CD8-positive, alpha-beta memory T cell (primary cell): ENCODE data around the gene TENM4. TPM values are rescaled to one million over a fixed set of nuclear protein-coding genes. Genes with fewer than 3 reads are reported as not detected.

Experiments
- CTCF ChIA-PET: fragments of 350-600 bp; sonication (Branson Sonifier 250); formaldehyde crosslinking; loops from one replicate; lab custom pipeline; 2021; ENCODE audit warnings: antibody characterized with exemption; lab: Charles Lee
- POLR2A ChIA-PET: fragments of 350-600 bp; sonication (Branson Sonifier 250); formaldehyde crosslinking; loops from one replicate; lab custom pipeline; 2021; ENCODE audit warnings: antibody characterized with exemption; lab: Charles Lee
- DNase-seq, 5 donors: peaks; one replicate each; pipeline versions ENCODE4 v3.0.0 to v3.0.0-alpha.2; 2020 to 2022; ENCODE audit warnings: mixed read lengths in 1 of 5
- H3K27ac ChIP-seq: one replicate; pipeline ENCODE4 v1.7.0; 2013; ENCODE audit warnings: low read depth, mild to moderate bottlenecking, low read length, moderate library complexity
- H3K27me3 ChIP-seq: 2 replicates; pipeline ENCODE4 v1.7.0; 2013; ENCODE audit warnings: low read length, mild to moderate bottlenecking; ENCODE audit not compliant: insufficient read depth, poor library complexity, severe bottlenecking
- H3K36me3 ChIP-seq: 2 replicates; pipeline ENCODE4 v1.7.0; 2013; ENCODE audit warnings: mild to moderate bottlenecking, low read length, moderate library complexity; ENCODE audit not compliant: insufficient read depth
- H3K4me1 ChIP-seq: 2 replicates; pipeline ENCODE4 v1.7.0; 2013; ENCODE audit warnings: mild to moderate bottlenecking, low read length, moderate library complexity; ENCODE audit not compliant: insufficient read depth
- H3K4me3 ChIP-seq: 2 replicates; pipeline ENCODE4 v1.7.0; 2013; ENCODE audit warnings: mild to moderate bottlenecking, low read length
- H3K9me3 ChIP-seq: 2 replicates; pipeline ENCODE4 v1.7.0; 2013; ENCODE audit warnings: mild to moderate bottlenecking, low read length
- H3K27ac Mint-ChIP-seq, 8 donors: one replicate each; pipeline ENCODE4 v1.8.0; 2020 to 2021; ENCODE audit warnings: mixed read lengths in 8 of 8, mild to moderate bottlenecking in 6 of 8, inconsistent platforms in 3 of 8, moderate library complexity in 3 of 8
- H3K27me3 Mint-ChIP-seq, 2 donors: one replicate each; pipeline ENCODE4 v1.8.0; 2020 to 2021; ENCODE audit warnings: mixed read lengths in 2 of 2, mild to moderate bottlenecking in 1 of 2, moderate library complexity in 1 of 2
- H3K36me3 Mint-ChIP-seq, 3 donors: one replicate each; pipeline ENCODE4 v1.8.0; 2020 to 2021; ENCODE audit warnings: mixed read lengths in 3 of 3, inconsistent platforms in 1 of 3, mild to moderate bottlenecking in 1 of 3
- H3K4me1 Mint-ChIP-seq, 3 donors: one replicate each; pipeline ENCODE4 v1.8.0; 2020 to 2021; ENCODE audit warnings: mixed read lengths in 3 of 3, inconsistent platforms in 1 of 3, mild to moderate bottlenecking in 1 of 3
- H3K4me3 Mint-ChIP-seq, 7 donors: one replicate each; pipeline ENCODE4 v1.8.0; 2020 to 2021; ENCODE audit warnings: mixed read lengths in 7 of 7, mild to moderate bottlenecking in 6 of 7, moderate library complexity in 4 of 7, inconsistent platforms in 2 of 7
- H3K9me3 Mint-ChIP-seq, 5 donors: one replicate each; pipeline ENCODE4 v1.8.0; 2020 to 2022; ENCODE audit warnings: mixed read lengths in 5 of 5, mild to moderate bottlenecking in 3 of 5, moderate library complexity in 2 of 5, inconsistent platforms in 1 of 5
- polyA plus RNA-seq: library from polyadenylated mRNA; unstranded; fragments of 300-500 nt; fragmentation: Illumina TruSeq; gene quantifications from one replicate; pipeline ENCODE4 v1.2.3, GENCODE V29; 2021
- total RNA-seq, 2 experiments: library from RNA; stranded (reverse); gene quantifications; one replicate each; pipeline ENCODE4 v1.2.3, GENCODE V29; 2021

Gene TENM4
- total and polyA plus RNA-seq, 3 experiments from 2014 or later: not detected

DNA sequence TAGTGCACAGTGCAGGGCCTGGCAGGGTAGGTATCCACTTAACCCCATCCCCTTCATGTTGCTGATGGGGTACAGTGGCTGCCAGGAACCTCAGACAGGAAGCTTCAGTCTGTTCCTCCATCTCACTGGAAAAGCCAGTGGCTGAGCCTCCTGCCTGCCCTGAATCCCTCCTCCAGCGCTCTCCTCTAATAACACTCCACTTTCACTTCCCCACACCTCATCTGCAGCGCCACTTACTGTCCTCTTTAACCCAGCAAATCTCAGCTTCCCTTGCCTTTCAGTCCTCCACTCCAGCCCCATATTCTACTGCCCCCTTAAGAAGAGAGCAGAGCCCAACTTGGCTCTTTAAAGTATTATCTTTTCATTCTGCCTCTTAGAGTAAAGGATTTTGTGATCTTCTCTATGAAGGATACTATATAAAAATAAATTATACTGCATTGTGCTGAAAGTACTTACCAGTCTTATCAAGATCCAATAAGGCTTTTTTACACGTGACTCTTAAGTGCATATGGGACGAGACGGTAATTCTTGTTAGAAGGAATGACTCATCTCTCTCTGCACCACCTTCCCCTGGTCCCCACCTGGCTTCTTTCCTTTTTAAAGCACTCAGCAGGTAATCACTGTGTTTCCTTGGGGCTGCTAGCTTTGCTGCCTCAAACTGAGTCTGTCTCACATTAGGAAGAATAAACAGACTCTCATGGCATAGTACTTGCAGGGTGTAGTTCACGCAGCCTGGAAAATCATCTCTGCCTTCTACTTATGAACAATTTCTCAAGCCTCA is 628.1 kb downstream of the TENM4 start:
- Mint-ChIP-seq H3K9me3 (no peaks in the 10 kb centered on the region), H3K27ac (peak overlapping the region in 2 of 8 donors; percentile 26 to 39), H3K4me1 (no peaks in the 10 kb centered on the region), H3K36me3 (no peaks in the 10 kb centered on the region), H3K4me3 (no peak overlapping the region), H3K27me3 (peaks cover 2 to 18% of the 10 kb centered on the region in 2 donors)
- CTCF ChIA-PET: no interaction called here
- no peak for DNase-seq
- no peaks in the 10 kb centered on the region for H3K9me3 ChIP-seq
- H3K27ac ChIP-seq: no peak overlapping the region
- H3K36me3 ChIP-seq: no peaks in the 10 kb centered on the region
- H3K4me1 ChIP-seq: no peaks in the 10 kb centered on the region
- H3K4me3 ChIP-seq: no peak overlapping the region
- no peaks in the 10 kb centered on the region for H3K27me3 ChIP-seq
- POLR2A ChIA-PET: no interaction called here

DNA sequence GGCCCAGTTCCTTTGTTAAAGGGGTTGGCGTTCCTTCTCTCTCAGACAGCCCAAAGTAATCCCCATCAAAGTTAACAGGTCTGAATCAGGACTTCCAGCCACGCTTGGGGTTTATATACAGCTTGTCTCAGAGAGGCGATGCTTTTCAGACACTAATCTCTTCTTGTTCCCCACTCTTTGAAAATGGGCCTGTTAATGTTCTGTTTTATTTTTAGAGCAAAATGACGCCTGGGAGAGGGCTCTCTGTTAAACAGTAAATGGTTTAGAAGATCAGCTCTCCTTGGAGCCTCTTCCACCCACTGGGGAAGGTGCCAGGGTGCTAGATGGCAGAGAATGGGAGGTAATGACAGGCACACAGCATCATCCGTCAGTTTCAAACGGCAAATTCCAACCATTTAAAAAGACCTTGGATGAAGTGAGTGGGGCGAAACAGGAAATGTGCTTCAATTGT is 630.2 kb downstream of the TENM4 start:
- CTCF ChIA-PET: no interaction called here
- DNase-seq: no peak
- Histone ChIP-seq H3K9me3 (no peaks in the 10 kb centered on the region), H3K36me3 (no peaks in the 10 kb centered on the region), H3K27me3 (no peaks in the 10 kb centered on the region), H3K4me1 (no peaks in the 10 kb centered on the region), H3K27ac (no peak overlapping the region), H3K4me3 (no peak overlapping the region)
- Mint-ChIP-seq H3K27me3 (peaks cover 2 to 18% of the 10 kb centered on the region in 2 donors), H3K27ac (no peak overlapping the region), H3K36me3 (no peaks in the 10 kb centered on the region), H3K9me3 (no peaks in the 10 kb centered on the region), H3K4me3 (no peak overlapping the region), H3K4me1 (no peaks in the 10 kb centered on the region)
- POLR2A ChIA-PET: no interaction called here

DNA sequence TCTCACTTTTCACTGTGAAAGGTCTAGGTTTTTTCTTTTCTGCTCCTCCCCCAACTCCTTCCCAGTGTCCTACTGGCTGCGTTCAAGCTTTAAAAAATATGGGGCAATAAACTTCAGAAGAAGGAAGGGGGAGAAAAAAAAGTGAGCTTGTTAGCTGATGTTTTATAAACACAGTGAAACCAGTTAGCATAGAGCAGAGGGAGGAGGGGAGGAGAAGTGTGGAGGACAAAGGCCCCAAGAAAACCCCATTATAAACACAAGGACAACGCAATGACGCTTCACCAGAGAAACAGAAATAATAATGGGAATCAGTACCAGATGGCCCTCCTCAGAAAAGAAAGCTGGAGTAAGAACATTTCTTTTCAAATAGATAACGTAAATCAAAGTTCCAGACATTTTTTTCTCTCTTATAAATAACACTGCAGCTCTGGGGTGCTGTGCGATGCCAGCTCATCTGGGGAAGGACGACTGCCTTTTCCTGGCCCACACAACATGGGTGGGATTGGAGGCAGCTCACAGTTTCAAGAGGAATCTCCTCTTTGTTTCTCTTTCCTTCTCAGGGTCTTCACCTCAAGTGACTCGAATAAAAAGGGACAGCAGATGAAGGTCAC is 630.8 kb downstream of the TENM4 start:
- Histone ChIP-seq H3K9me3 (no peaks in the 10 kb centered on the region), H3K4me3 (no peak overlapping the region), H3K27me3 (no peaks in the 10 kb centered on the region), H3K27ac (no peak overlapping the region), H3K36me3 (no peaks in the 10 kb centered on the region), H3K4me1 (no peaks in the 10 kb centered on the region)
- Mint-ChIP-seq H3K4me3 (no peak overlapping the region), H3K9me3 (no peaks in the 10 kb centered on the region), H3K27me3 (peaks cover 2 to 14% of the 10 kb centered on the region in 2 donors), H3K36me3 (no peaks in the 10 kb centered on the region), H3K27ac (no peak overlapping the region), H3K4me1 (no peaks in the 10 kb centered on the region)
- no peak for DNase-seq
- ChIA-PET CTCF (no interaction called here), POLR2A (no interaction called here)

DNA sequence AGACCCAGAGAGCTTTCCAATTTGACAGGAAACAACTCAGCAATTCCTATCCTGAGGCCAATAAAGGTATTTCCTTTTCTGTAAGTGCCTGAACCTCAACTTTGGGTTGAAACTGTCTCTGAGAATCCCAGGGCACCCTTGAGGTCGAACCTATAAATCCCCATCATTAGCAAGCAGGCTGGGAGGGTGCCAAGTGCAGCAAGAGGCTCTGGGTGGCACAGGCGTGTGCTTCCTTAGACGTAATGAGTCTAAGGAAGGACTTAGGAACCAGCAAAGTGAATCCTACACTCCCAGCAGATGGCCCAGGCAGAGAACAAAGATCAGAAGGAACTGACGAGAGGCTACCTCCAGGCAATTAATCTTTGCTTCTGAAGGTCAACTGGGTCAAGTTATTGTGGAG is 631.9 kb downstream of the TENM4 start:
- no peaks in the 10 kb centered on the region for H3K27me3 ChIP-seq
- H3K4me3 Mint-ChIP-seq: no peak overlapping the region
- DNase-seq: no peak
- H3K36me3 Mint-ChIP-seq: no peaks in the 10 kb centered on the region
- H3K9me3 ChIP-seq: no peaks in the 10 kb centered on the region
- peaks cover 3 to 9% of the 10 kb centered on the region in 2 donors for H3K27me3 Mint-ChIP-seq
- no peak overlapping the region for H3K27ac Mint-ChIP-seq
- no peaks in the 10 kb centered on the region for H3K4me1 Mint-ChIP-seq
- no peaks in the 10 kb centered on the region for H3K36me3 ChIP-seq
- no peak overlapping the region for H3K4me3 ChIP-seq
- no peak overlapping the region for H3K27ac ChIP-seq
- no peaks in the 10 kb centered on the region for H3K9me3 Mint-ChIP-seq
- H3K4me1 ChIP-seq: no peaks in the 10 kb centered on the region
- ChIA-PET POLR2A (no interaction called here), CTCF (no interaction called here)

DNA sequence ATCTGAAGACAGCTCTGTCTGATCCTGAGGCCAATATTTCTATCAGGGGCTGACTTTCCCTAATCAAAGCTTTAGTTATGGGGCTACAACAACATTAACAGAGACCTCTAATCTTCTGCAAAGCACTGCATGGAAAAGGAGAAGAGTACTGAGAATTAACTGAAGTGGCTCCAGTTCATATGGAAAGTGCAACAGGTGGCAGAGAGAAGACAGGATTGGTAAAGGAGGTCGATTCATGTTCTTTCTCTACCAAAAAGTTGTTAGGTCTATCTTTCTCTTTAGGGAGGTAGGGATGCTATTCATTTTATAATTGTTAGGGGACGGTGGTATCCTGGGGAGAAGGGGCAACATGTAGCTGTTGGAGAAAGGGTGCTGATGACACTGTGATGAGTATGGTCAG is 633.5 kb downstream of the TENM4 start:
- H3K4me1 ChIP-seq: no peaks in the 10 kb centered on the region
- Mint-ChIP-seq H3K36me3 (no peaks in the 10 kb centered on the region), H3K9me3 (no peaks in the 10 kb centered on the region), H3K27ac (no peak overlapping the region), H3K4me3 (no peak overlapping the region), H3K4me1 (no peaks in the 10 kb centered on the region), H3K27me3 (peaks cover 1 to 4% of the 10 kb centered on the region in 2 donors)
- ChIA-PET CTCF (no interaction called here), POLR2A (no interaction called here)
- no peaks in the 10 kb centered on the region for H3K36me3 ChIP-seq
- H3K9me3 ChIP-seq: no peaks in the 10 kb centered on the region
- DNase-seq: no peak
- no peak overlapping the region for H3K27ac ChIP-seq
- H3K27me3 ChIP-seq: no peaks in the 10 kb centered on the region
- no peak overlapping the region for H3K4me3 ChIP-seq

DNA sequence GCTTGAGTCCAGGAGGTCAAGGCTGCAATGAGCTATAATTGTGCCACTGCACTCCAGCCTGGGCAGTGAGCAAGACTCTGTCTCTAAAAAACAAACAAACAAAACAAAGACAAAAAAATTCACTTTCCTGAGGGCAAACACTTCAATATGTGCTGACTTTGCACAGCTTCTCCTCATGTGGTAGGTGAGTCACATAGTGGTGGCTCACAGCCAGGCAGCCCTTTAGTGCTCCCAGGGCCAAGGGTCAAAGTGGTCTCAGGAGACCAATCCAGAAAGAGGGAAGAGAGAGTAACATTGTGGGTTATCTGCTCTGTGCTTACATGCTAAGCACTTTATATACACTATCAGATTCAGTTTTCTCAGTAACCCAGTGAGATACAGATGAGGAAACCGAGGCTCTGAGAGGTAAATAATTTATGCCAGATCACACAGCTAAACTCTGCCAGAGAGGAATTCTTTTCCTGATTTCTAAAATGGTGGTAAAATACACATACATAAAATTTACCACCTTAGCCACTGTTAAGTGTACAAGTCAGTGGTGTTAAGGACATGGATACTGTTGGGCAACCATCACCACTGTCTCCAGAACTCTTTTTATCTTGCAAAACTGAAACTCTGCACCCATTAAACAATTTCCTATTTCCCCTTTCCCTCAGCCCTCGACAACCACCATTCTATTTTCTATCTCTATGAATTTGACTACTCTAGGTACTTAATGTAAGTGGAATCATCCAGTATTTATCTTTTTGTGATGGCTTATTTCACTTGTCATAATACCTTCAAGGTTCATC is 634.4 kb downstream of the TENM4 start:
- DNase-seq: no peak
- no peak overlapping the region for H3K27ac ChIP-seq
- POLR2A ChIA-PET: no interaction called here
- H3K4me3 Mint-ChIP-seq: no peak overlapping the region
- H3K27me3 Mint-ChIP-seq: peaks cover 1 to 4% of the 10 kb centered on the region in 2 donors
- H3K36me3 Mint-ChIP-seq: no peaks in the 10 kb centered on the region
- H3K4me1 ChIP-seq: no peaks in the 10 kb centered on the region
- no peak overlapping the region for H3K27ac Mint-ChIP-seq
- no peaks in the 10 kb centered on the region for H3K36me3 ChIP-seq
- no peak overlapping the region for H3K4me3 ChIP-seq
- CTCF ChIA-PET: no interaction called here
- H3K9me3 Mint-ChIP-seq: no peaks in the 10 kb centered on the region
- no peaks in the 10 kb centered on the region for H3K9me3 ChIP-seq
- no peaks in the 10 kb centered on the region for H3K27me3 ChIP-seq
- H3K4me1 Mint-ChIP-seq: no peaks in the 10 kb centered on the region

DNA sequence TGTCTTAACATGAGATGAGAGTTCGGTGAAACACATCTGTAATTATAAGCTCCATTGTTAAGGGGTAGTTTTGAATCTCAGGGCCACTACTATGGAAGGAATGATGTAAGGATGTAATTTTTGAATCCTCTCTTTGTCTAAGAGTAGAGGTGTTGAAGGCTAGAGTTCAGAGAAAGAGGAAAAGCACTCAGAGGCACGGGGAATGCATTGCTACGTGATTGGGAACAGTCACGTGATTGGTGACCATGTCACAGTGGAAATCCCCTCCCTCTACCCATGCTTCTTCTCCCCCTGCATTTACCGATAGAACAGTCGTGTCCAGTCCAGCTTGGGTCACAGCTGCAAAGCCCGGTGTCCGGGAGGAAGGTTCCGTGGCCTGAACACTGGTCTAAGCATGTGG is 635.8 kb downstream of the TENM4 start:
- H3K4me1 Mint-ChIP-seq: no peaks in the 10 kb centered on the region
- Histone ChIP-seq H3K27ac (no peak overlapping the region), H3K27me3 (no peaks in the 10 kb centered on the region), H3K36me3 (no peaks in the 10 kb centered on the region), H3K4me3 (no peak overlapping the region), H3K9me3 (no peaks in the 10 kb centered on the region), H3K4me1 (no peaks in the 10 kb centered on the region)
- peaks cover 3 to 4% of the 10 kb centered on the region in 2 donors for H3K27me3 Mint-ChIP-seq
- no peak for DNase-seq
- POLR2A ChIA-PET: no interaction called here
- CTCF ChIA-PET: no interaction called here
- H3K9me3 Mint-ChIP-seq: no peaks in the 10 kb centered on the region
- no peak overlapping the region for H3K4me3 Mint-ChIP-seq
- no peak overlapping the region for H3K27ac Mint-ChIP-seq
- H3K36me3 Mint-ChIP-seq: no peaks in the 10 kb centered on the region

DNA sequence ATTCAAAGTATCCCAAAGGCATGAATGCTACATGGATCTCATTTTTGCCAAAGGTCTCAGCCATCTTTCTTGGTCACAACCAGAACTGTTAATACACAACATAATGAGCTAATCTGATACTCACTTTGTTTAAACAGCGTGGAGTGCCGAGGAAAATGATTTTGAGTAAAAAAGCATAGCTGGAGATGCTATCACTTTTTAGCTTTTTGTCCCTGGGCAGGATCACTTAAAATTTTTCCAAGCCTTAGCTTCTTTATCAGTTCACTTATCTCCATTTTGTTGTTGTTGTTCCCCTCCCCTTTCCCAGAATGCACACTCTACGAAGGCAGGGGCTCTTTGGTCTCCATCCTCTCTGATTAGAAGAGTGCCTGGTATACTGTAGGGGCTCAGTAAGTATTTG is 636.8 kb downstream of the TENM4 start:
- no peak overlapping the region for H3K4me3 ChIP-seq
- Mint-ChIP-seq H3K27ac (no peak overlapping the region), H3K27me3 (peaks cover 3 to 4% of the 10 kb centered on the region in 2 donors), H3K4me3 (no peak overlapping the region), H3K36me3 (no peaks in the 10 kb centered on the region), H3K4me1 (no peaks in the 10 kb centered on the region), H3K9me3 (no peaks in the 10 kb centered on the region)
- CTCF ChIA-PET: no interaction called here
- no peaks in the 10 kb centered on the region for H3K4me1 ChIP-seq
- no peaks in the 10 kb centered on the region for H3K9me3 ChIP-seq
- POLR2A ChIA-PET: no interaction called here
- no peak overlapping the region for H3K27ac ChIP-seq
- H3K36me3 ChIP-seq: no peaks in the 10 kb centered on the region
- no peaks in the 10 kb centered on the region for H3K27me3 ChIP-seq
- DNase-seq: no peak
